Esophagus squamous epithelium (tissue), 5 donors: ENCODE measurements around the gene ATP2B3. TPM values are rescaled to one million over a fixed set of nuclear protein-coding genes. Genes with fewer than 3 reads are reported as not detected.
A peak's percentile ranks its signal among the peaks of the same experiment; 100 is the strongest.

Experiments used
- DNase-seq: peaks from one replicate; lab custom pipeline; 2025; lab: John Stamatoyannopoulos, UW
- H3K27ac ChIP-seq, 4 donors: fragments of 200-600 bp; sonication (generic); one replicate each; pipeline ENCODE4 v1.5.1; 2016 to 2019; ENCODE audit warnings: mild to moderate bottlenecking in 1 of 4
- H3K27me3 ChIP-seq, 4 donors: fragments of 200-600 bp; sonication (generic); 1 replicate in 3 of 4; 2 replicates in 1 of 4; pipeline versions ENCODE4 v1.5.1 to v1.6.0; 2017 to 2021; ENCODE audit warnings: antibody characterized with exemption in 1 of 4
- H3K36me3 ChIP-seq, 3 donors: fragments of 200-600 bp; sonication (generic); one replicate each; pipeline ENCODE4 v1.5.1; 2016 to 2019
- H3K4me1 ChIP-seq, 3 donors: fragments of 200-600 bp; sonication (generic); one replicate each; pipeline ENCODE4 v1.5.1; 2017 to 2019
- H3K4me3 ChIP-seq, 4 donors: fragments of 200-600 bp; sonication (generic); 1 replicate in 3 of 4; 2 replicates in 1 of 4; pipeline ENCODE4 v1.5.1; 2016 to 2019; ENCODE audit warnings: mild to moderate bottlenecking in 2 of 4, moderate library complexity in 1 of 4
- H3K9me3 ChIP-seq, 3 donors: fragments of 200-600 bp; sonication (generic); one replicate each; pipeline ENCODE4 v1.5.1; 2016 to 2019
- CTCF ChIP-seq, 6 experiments: fragments of 450-650 bp in 4 of 6; fragments of 200-600 bp in 2 of 6; sonication (generic) in 2 of 6; IDR thresholded peaks; one replicate each; pipeline ENCODE4 v1.5.1; 2016 to 2019; ENCODE audit warnings: antibody characterized with exemption in 6 of 6, mild to moderate bottlenecking in 4 of 6, moderate library complexity in 4 of 6
- POLR2A ChIP-seq, 4 donors: fragments of 450-650 bp; IDR thresholded peaks; one replicate each; pipeline ENCODE4 v1.6.1; 2017; ENCODE audit warnings: antibody characterized with exemption in 4 of 4, mild to moderate bottlenecking in 4 of 4, moderate library complexity in 3 of 4
- WGBS, 2 donors: methylation state at CpG; one replicate each; pipeline ENCODE4 v1.1.5; 2018; 5-methylcytosine and 5-hydroxymethylcytosine counted together
- intact Hi-C: fragments of 100-400 bp; cut with DNase I; formaldehyde crosslinking; loops from one replicate; pipeline ENCODE4 v1.15.0; 2022
- total RNA-seq, 4 donors: library from RNA; depleted of rRNA; stranded (reverse); fragments of >200 nt; gene quantifications; one replicate each; pipeline ENCODE4 v1.1.0, GENCODE V29; 2016
- donor health status: DM: yes; HTN: yes; CAD: no.

The ATP2B3 gene
- total RNA-seq, 4 donors from 2014 or later, result not detected

GRCh38 chrX:153595387-153595786, 77.9 kb downstream of the ATP2B3 start:
- WGBS, 2 donors, result 41 to 72% methylated on average over 5 to 11 of the region's 11 CpGs

GRCh38 chrX:153595859-153596857, 78.7 kb downstream of the ATP2B3 start:
- Histone ChIP-seq H3K27me3 (no peaks in the 10 kb centered on the region), H3K36me3 (peaks cover 0 to 47% (median 13%) of the 10 kb centered on the region in 3 donors), H3K27ac (no peak overlapping the region), H3K4me3 (no peak overlapping the region), H3K9me3 (no peaks in the 10 kb centered on the region), H3K4me1 (peaks cover 11 to 43% (median 11%) of the 10 kb centered on the region in 3 donors)
- WGBS, 2 donors, result 91 to 92% methylated on average over 8 to 10 of the region's 21 CpGs
- TF ChIP-seq CTCF (IDR thresholded peaks at IDR 0.05) (no peak), POLR2A (IDR thresholded peaks at IDR 0.05) (no peak)
- DNase-seq, result no peak
- intact Hi-C loops, result no loop called here

More at GRCh38 chrX:153595387-153595786, 77.9 kb downstream of the ATP2B3 start:
- Histone ChIP-seq H3K4me1 (peaks cover 4 to 35% (median 8%) of the 10 kb centered on the region in 3 donors), H3K9me3 (no peaks in the 10 kb centered on the region), H3K4me3 (no peak overlapping the region), H3K27me3 (no peaks in the 10 kb centered on the region), H3K27ac (no peak overlapping the region), H3K36me3 (peaks cover 0 to 55% (median 13%) of the 10 kb centered on the region in 3 donors)
- TF ChIP-seq CTCF (IDR thresholded peaks at IDR 0.05) (no peak), POLR2A (IDR thresholded peaks at IDR 0.05) (no peak)
- no peak for DNase-seq
- intact Hi-C loops, result no loop called here

GRCh38 chrX:153596981-153597750, 79.7 kb downstream of the ATP2B3 start:
- TF ChIP-seq POLR2A (IDR thresholded peaks at IDR 0.05), result no peak
- no peak for TF ChIP-seq CTCF (IDR thresholded peaks at IDR 0.05)
- no peaks in the 10 kb centered on the region for H3K9me3 ChIP-seq
- H3K4me3 ChIP-seq, result no peak overlapping the region
- no peak for DNase-seq
- 76 to 79% methylated on average over 5 to 6 of the region's 6 CpGs for WGBS, 2 donors
- no peak overlapping the region for H3K27ac ChIP-seq
- peaks cover 0 to 37% (median 13%) of the 10 kb centered on the region in 3 donors for H3K36me3 ChIP-seq
- H3K27me3 ChIP-seq, result no peaks in the 10 kb centered on the region
- peaks cover 11 to 44% (median 11%) of the 10 kb centered on the region in 3 donors for H3K4me1 ChIP-seq
- intact Hi-C loops, result no loop called here

GRCh38 chrX:153598541-153599191, 81.2 kb downstream of the ATP2B3 start, which contains the start of gene CCNQ:
Gene CCNQ (minus strand): TSS chrX:153599139. CDS start chrX:153599073, 66 bp downstream.
- no CpG with 5 or more reads among the region's 79 CpGs for WGBS, 2 donors
- peaks cover 11 to 44% (median 11%) of the 10 kb centered on the region in 3 donors for H3K4me1 ChIP-seq
- TF ChIP-seq POLR2A (IDR thresholded peaks at IDR 0.05) (peak in 2 of 4 donors; percentile 34 to 62), CTCF (IDR thresholded peaks at IDR 0.05) (no peak)
- intact Hi-C loops, result no loop called here
- peak within 1 kb of the TSS; percentile 75 to 87 (median 80) for H3K27ac ChIP-seq
- H3K36me3 ChIP-seq, result peaks cover 0 to 22% (median 8%) of the 10 kb centered on the region in 3 donors
- DNase-seq, result no peak
- H3K9me3 ChIP-seq, result no peaks in the 10 kb centered on the region
- no peaks in the 10 kb centered on the region for H3K27me3 ChIP-seq
- H3K4me3 ChIP-seq, result peak within 1 kb of the TSS; percentile 61 to 77 (median 67)
